ENCODE data around the gene NFKBIE.
A peak's percentile ranks its signal among the peaks of the same experiment; 100 is the strongest.

NFKBIE gene

GRCh38 chr6:44297063-44298038, 32.0 kb upstream of the NFKBIE start:
- peak; percentile 52 for DNase-seq

GRCh38 chr6:44294832-44295791, 29.8 kb upstream of the NFKBIE start:
- no peak for DNase-seq

- DNase-seq, result no peak
Observed at GRCh38 chr6:44292661-44293365, 27.5 kb upstream of the NFKBIE start.

- no peak for DNase-seq
Observed at GRCh38 chr6:44291841-44292240, 26.5 kb upstream of the NFKBIE start.

- DNase-seq, result no peak
Observed at GRCh38 chr6:44289726-44290260, 24.4 kb upstream of the NFKBIE start.

- no peak for DNase-seq
Observed at GRCh38 chr6:44286747-44287146, 21.4 kb upstream of the NFKBIE start.

GRCh38 chr6:44286285-44286565, 20.9 kb upstream of the NFKBIE start:
- DNase-seq, result no peak

- DNase-seq, result no peak
Observed at GRCh38 chr6:44285552-44286284, 20.4 kb upstream of the NFKBIE start.

GRCh38 chr6:44284867-44285266, 19.5 kb upstream of the NFKBIE start:
- no peak for DNase-seq

- DNase-seq, result no peak
Observed at GRCh38 chr6:44284121-44284520, 18.8 kb upstream of the NFKBIE start.

GRCh38 chr6:44278774-44279697, 13.7 kb upstream of the NFKBIE start:
- no peak for DNase-seq

- no peak for DNase-seq
Observed at GRCh38 chr6:44278315-44278714, 13.0 kb upstream of the NFKBIE start.

GRCh38 chr6:44277763-44278162, 12.4 kb upstream of the NFKBIE start:
- DNase-seq, result no peak

GRCh38 chr6:44276667-44277640, 11.6 kb upstream of the NFKBIE start:
- no peak for DNase-seq

GRCh38 chr6:44275749-44276648, 10.6 kb upstream of the NFKBIE start:
- no peak for DNase-seq

- no peak for DNase-seq
Observed at GRCh38 chr6:44275271-44275748, 10.0 kb upstream of the NFKBIE start.

- DNase-seq, result no peak
Observed at GRCh38 chr6:44273617-44274016, 8.3 kb upstream of the NFKBIE start.

- no peak for DNase-seq
Observed at GRCh38 chr6:44272999-44273566, 7.7 kb upstream of the NFKBIE start.
